Keratinocyte (primary cell): ENCODE measurements around the gene PTPRU.
"Not testable (repeated sequence)": the region's sequence is repeated elsewhere in the genome, so short reads cannot be mapped to it uniquely, and the experiment has no call there.

Source experiments
- CTCF ChIP-seq, 3 experiments: IDR thresholded peaks in 1 of 3; conservative IDR thresholded peaks in 1 of 3; optimal IDR thresholded peaks in 1 of 3; 2 replicates in 2 of 3; 3 replicates in 1 of 3; pipeline versions ENCODE3 to v1.5.1; 2011; ENCODE audit warnings: low read length in 3 of 3, mild to moderate bottlenecking in 3 of 3, moderate library complexity in 2 of 3, control low read depth in 1 of 3, inconsistent platforms in 1 of 3; ENCODE audit not compliant: insufficient read depth in 2 of 3; ENCODE audit errors: extremely low read depth in 1 of 3
- EZH2 ChIP-seq: IDR thresholded peaks from one replicate; pipeline ENCODE4 v1.6.1; 2012; ENCODE audit warnings: inconsistent platforms, mild to moderate bottlenecking, low read length, moderate library complexity

GRCh38 chr1:29301732-29302131 is 65.4 kb downstream of the PTPRU start:
- not testable (repeated sequence) for TF ChIP-seq CTCF (optimal IDR thresholded peaks at IDR 0.05 in 1 of 3, IDR thresholded peaks at IDR 0.05 in 1 of 3, conservative IDR thresholded peaks at IDR 0.05 in 1 of 3; ENCODE audit: extremely low read depth in 1 of 3, insufficient read depth in 2 of 3, low read length in 3 of 3); EZH2
